Measurements from ENCODE around the gene CD8B2.
A peak's percentile ranks its signal among the peaks of the same experiment; 100 is the strongest.
"Not testable (repeated sequence)": the region's sequence is repeated elsewhere in the genome, so short reads cannot be mapped to it uniquely, and the experiment has no call there.

Gene CD8B2

GRCh38 chr2:106553321-106553720 is 66.2 kb downstream of the CD8B2 start:
- DNase-seq, result no peak

GRCh38 chr2:106554411-106554810 is 67.2 kb downstream of the CD8B2 start:
- no peak for DNase-seq

- no peak for DNase-seq
Measured at GRCh38 chr2:106555053-106555452, 67.9 kb downstream of the CD8B2 start.

GRCh38 chr2:106559786-106560185 is 72.6 kb downstream of the CD8B2 start:
- not testable (repeated sequence) for DNase-seq

GRCh38 chr2:106560773-106561172 is 73.6 kb downstream of the CD8B2 start:
- no peak for DNase-seq

GRCh38 chr2:106561356-106561755 is 74.2 kb downstream of the CD8B2 start:
- DNase-seq, result no peak

GRCh38 chr2:106561803-106562202 is 74.6 kb downstream of the CD8B2 start:
- no peak for DNase-seq

- DNase-seq, result peak; percentile 31
Measured at GRCh38 chr2:106562268-106563186, 75.4 kb downstream of the CD8B2 start.

- DNase-seq, result no peak
Measured at GRCh38 chr2:106563195-106563594, 76.0 kb downstream of the CD8B2 start.

- no peak for DNase-seq
Measured at GRCh38 chr2:106565599-106565998, 78.4 kb downstream of the CD8B2 start.

GRCh38 chr2:106566050-106566449 is 78.9 kb downstream of the CD8B2 start:
- DNase-seq, result peak; percentile 63

- not testable (repeated sequence) for DNase-seq
Measured at GRCh38 chr2:106566484-106566883, 79.3 kb downstream of the CD8B2 start.

- peak; percentile 15 for DNase-seq
Measured at GRCh38 chr2:106570316-106570715, 83.2 kb downstream of the CD8B2 start.
